H9 (cell line): ENCODE measurements around the gene RTP1. TPM values are rescaled to one million over a fixed set of nuclear protein-coding genes. Genes with fewer than 3 reads are reported as not detected.

ENCODE experiments used
- DNase-seq: peaks from one replicate; pipeline ENCODE4 v3.0.0-alpha.2; 2017
- H2AFZ ChIP-seq: one replicate; pipeline ENCODE4 v1.6.1; 2013; ENCODE audit warnings: mild to moderate bottlenecking, low read length, control low read depth, moderate library complexity
- H2AK5ac ChIP-seq: 2 replicates; pipeline ENCODE4 v1.6.1; 2013; ENCODE audit warnings: low read length, control low read depth, mixed read lengths; ENCODE audit not compliant: insufficient read length
- H2BK120ac ChIP-seq: one replicate; pipeline ENCODE4 v1.6.1; 2013; ENCODE audit warnings: low read depth, mild to moderate bottlenecking, low read length, control low read depth, inconsistent platforms; ENCODE audit not compliant: poor library complexity, severe bottlenecking
- H2BK12ac ChIP-seq: 2 replicates; pipeline ENCODE4 v1.6.1; 2013; ENCODE audit warnings: low read length, control low read depth, mixed read lengths, low read depth; ENCODE audit not compliant: insufficient read length
- H2BK15ac ChIP-seq: 2 replicates; pipeline ENCODE4 v1.6.1; 2013; ENCODE audit warnings: low read depth, low read length, control low read depth
- H2BK20ac ChIP-seq: one replicate; pipeline ENCODE4 v1.6.1; 2013; ENCODE audit warnings: low read depth, mild to moderate bottlenecking, low read length, control low read depth, inconsistent platforms; ENCODE audit not compliant: poor library complexity, severe bottlenecking
- H2BK5ac ChIP-seq: 2 replicates; pipeline ENCODE4 v1.6.1; 2013; ENCODE audit warnings: low read length, control low read depth, mixed read lengths; ENCODE audit not compliant: insufficient read length
- H3K14ac ChIP-seq: 2 replicates; pipeline ENCODE4 v1.6.1; 2013; ENCODE audit warnings: low read length, control low read depth; ENCODE audit not compliant: insufficient read depth
- H3K18ac ChIP-seq: 2 replicates; pipeline ENCODE4 v1.6.1; 2013; ENCODE audit warnings: low read depth, mild to moderate bottlenecking, mixed read lengths, low read length, control low read depth; ENCODE audit not compliant: insufficient read length
- H3K23ac ChIP-seq: 2 replicates; pipeline ENCODE4 v1.6.1; 2013; ENCODE audit warnings: low read length, control low read depth, mixed read lengths, low read depth; ENCODE audit not compliant: insufficient read length
- H3K23me2 ChIP-seq: 2 replicates; pipeline ENCODE4 v1.6.1; 2013; ENCODE audit warnings: low read depth, mild to moderate bottlenecking, mixed read lengths, low read length, control low read depth; ENCODE audit not compliant: insufficient read length, poor library complexity, severe bottlenecking
- H3K27ac ChIP-seq: 2 replicates; pipeline ENCODE4 v1.5.1; 2013; ENCODE audit warnings: low read length, control low read depth, mixed read lengths, low read depth; ENCODE audit not compliant: insufficient read length
- H3K27me3 ChIP-seq: 2 replicates; pipeline ENCODE4 v1.6.1; 2013; ENCODE audit warnings: low read length, control low read depth, inconsistent platforms; ENCODE audit not compliant: insufficient read depth
- H3K4ac ChIP-seq: 2 replicates; pipeline ENCODE4 v1.6.1; 2013; ENCODE audit warnings: low read depth, mild to moderate bottlenecking, control low read depth, inconsistent platforms, low read length, moderate library complexity
- H3K4me1 ChIP-seq: 2 replicates; pipeline ENCODE4 v1.6.1; 2013; ENCODE audit warnings: low read length, control low read depth, inconsistent platforms; ENCODE audit not compliant: insufficient read depth
- H3K4me2 ChIP-seq: 2 replicates; pipeline ENCODE4 v1.6.1; 2013; ENCODE audit warnings: low read length, control low read depth, mixed read lengths; ENCODE audit not compliant: insufficient read length, insufficient read depth
- H3K56ac ChIP-seq: 2 replicates; pipeline ENCODE4 v1.6.1; 2013; ENCODE audit warnings: low read depth, mild to moderate bottlenecking, mixed read lengths, low read length, control low read depth; ENCODE audit not compliant: insufficient read length
- H3K79me1 ChIP-seq: 2 replicates; pipeline ENCODE4 v1.6.1; 2013; ENCODE audit warnings: low read depth, mild to moderate bottlenecking, moderate library complexity, low read length, control low read depth, inconsistent platforms; ENCODE audit not compliant: insufficient read depth, poor library complexity, severe bottlenecking
- H3K79me2 ChIP-seq: 2 replicates; pipeline ENCODE4 v1.6.1; 2013; ENCODE audit warnings: low read length, control low read depth, inconsistent platforms; ENCODE audit not compliant: insufficient read depth
- H3K9ac ChIP-seq: 2 replicates; pipeline ENCODE4 v1.6.1; 2013; ENCODE audit warnings: low read length, control low read depth, mixed read lengths; ENCODE audit not compliant: insufficient read length; ENCODE audit errors: extremely low read depth
- H3K9me3 ChIP-seq: one replicate; pipeline ENCODE4 v1.6.1; 2013; ENCODE audit warnings: low read depth, low read length, inconsistent platforms; ENCODE audit not compliant: control insufficient read depth
- H3T11ph ChIP-seq: one replicate; pipeline ENCODE4 v1.6.1; 2013; ENCODE audit warnings: mild to moderate bottlenecking, low read length, control low read depth, inconsistent platforms
- H4K20me1 ChIP-seq: one replicate; pipeline ENCODE4 v1.6.1; 2013; ENCODE audit not compliant: control insufficient read depth, insufficient read length, insufficient read depth
- H4K5ac ChIP-seq: 2 replicates; pipeline ENCODE4 v1.6.1; 2013; ENCODE audit warnings: low read depth, mild to moderate bottlenecking, mixed read lengths, low read length, control low read depth; ENCODE audit not compliant: insufficient read length
- H4K8ac ChIP-seq: replicated peaks from 2 replicates; pipeline ENCODE4 v1.6.1; 2013; ENCODE audit warnings: low read length, control low read depth, mixed read lengths, low read depth; ENCODE audit not compliant: insufficient read length
- H4K91ac ChIP-seq: 2 replicates; pipeline ENCODE4 v1.6.1; 2013; ENCODE audit warnings: low read depth, mild to moderate bottlenecking, moderate library complexity, mixed read lengths, low read length, control low read depth; ENCODE audit not compliant: insufficient read length
- H3K27ac Mint-ChIP-seq, 3 experiments: 2 replicates in 2 of 3; 3 replicates in 1 of 3; pipeline ENCODE4 v1.8.0; 2020 to 2021; ENCODE audit warnings: mixed read lengths in 3 of 3, mild to moderate bottlenecking in 1 of 3, moderate library complexity in 1 of 3
- H3K27me3 Mint-ChIP-seq: 2 replicates; pipeline ENCODE4 v1.8.0; 2021; ENCODE audit warnings: low read depth, mild to moderate bottlenecking, moderate library complexity, mixed read lengths
- H3K36me3 Mint-ChIP-seq, 3 experiments: 2 replicates in 2 of 3; 3 replicates in 1 of 3; pipeline ENCODE4 v1.8.0; 2020 to 2021; ENCODE audit warnings: low read depth in 3 of 3, mixed read lengths in 3 of 3; ENCODE audit not compliant: insufficient read depth in 1 of 3
- H3K4me1 Mint-ChIP-seq, 2 experiments: 2 replicates each; pipeline ENCODE4 v1.8.0; 2020; ENCODE audit warnings: mixed read lengths in 2 of 2
- H3K4me3 Mint-ChIP-seq, 2 experiments: 2 replicates in 1 of 2; 3 replicates in 1 of 2; pipeline ENCODE4 v1.8.0; 2020 to 2021; ENCODE audit warnings: mild to moderate bottlenecking in 2 of 2, mixed read lengths in 2 of 2, moderate library complexity in 1 of 2
- H3K9me3 Mint-ChIP-seq, 2 experiments: 2 replicates in 1 of 2; 3 replicates in 1 of 2; pipeline ENCODE4 v1.8.0; 2020; ENCODE audit warnings: mild to moderate bottlenecking in 2 of 2, mixed read lengths in 2 of 2, moderate library complexity in 1 of 2
- whole genome bisulfite sequencing: extraction: QIAGEN DNeasy Blood & Tissue Kit; methylation state at CpG from one replicate; pipeline ENCODE4 v1.1.7; 2013; ENCODE audit warnings: missing lambda C conversion rate, low lambda C conversion rate, mixed read lengths; ENCODE audit not compliant: insufficient read length; ENCODE audit errors: extremely low coverage; 5-methylcytosine and 5-hydroxymethylcytosine counted together
- total RNA-seq: library from RNA; stranded (reverse); gene quantifications from 2 replicates; pipeline ENCODE4 v1.2.1, GENCODE V29; 2021
- TF ChIP-seq, protein P1 (sequence below): fragments of 200-600 bp; sonication (generic); conservative IDR thresholded peaks from 3 replicates; pipeline ENCODE4 v1.8.0; 2021; ENCODE audit warnings: antibody characterized with exemption, mild to moderate bottlenecking

The RTP1 gene
- total RNA-seq, 1 experiment from 2014 or later: 6.6 TPM

DNA sequence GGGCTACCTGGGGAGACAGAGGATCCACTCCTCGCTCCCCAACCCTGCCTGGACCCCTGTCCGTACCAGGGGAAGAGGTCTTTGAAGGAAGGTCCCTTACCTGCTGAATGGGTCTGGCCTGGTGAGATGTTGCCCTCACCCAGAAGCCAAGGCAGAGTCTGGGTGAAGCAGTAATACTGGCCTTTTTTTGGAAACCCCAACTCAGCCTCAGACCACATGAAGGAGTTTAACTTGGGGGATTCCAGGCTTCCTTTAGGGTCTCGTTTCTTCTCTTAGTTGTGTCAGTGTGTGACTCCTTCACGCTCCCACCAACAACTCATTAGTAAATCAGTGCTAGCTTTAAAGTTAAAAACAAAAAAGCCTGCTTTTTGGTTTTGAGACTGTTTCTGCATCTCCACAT, 45.6 kb downstream of the RTP1 start:
- no peaks in the 10 kb centered on the region for H4K20me1 ChIP-seq
- no peak overlapping the region for H2BK20ac ChIP-seq
- H4K91ac ChIP-seq: no peak overlapping the region
- no peak overlapping the region for H4K5ac ChIP-seq
- H3K23ac ChIP-seq: no peak overlapping the region
- H3K9ac ChIP-seq: no peak overlapping the region
- no peaks in the 10 kb centered on the region for H3K4me1 ChIP-seq
- WGBS: no CpG with 5 or more reads among the region's 4 CpGs
- Mint-ChIP-seq H3K27me3 (no peaks in the 10 kb centered on the region; the same call in 1 of the 2 replicates), H3K4me3 (no peak overlapping the region), H3K36me3 (no peaks in the 10 kb centered on the region; a peak in 2 of 7 replicates), H3K27ac (no peak overlapping the region), H3K9me3 (no peaks in the 10 kb centered on the region; a peak in 1 of 5 replicates), H3K4me1 (peaks cover 2 to 7% of the 10 kb centered on the region in 2 experiments; a peak in 2 of 4 replicates)
- H3K18ac ChIP-seq: no peak overlapping the region
- H2BK5ac ChIP-seq: no peak overlapping the region
- H3K79me2 ChIP-seq: no peaks in the 10 kb centered on the region
- no peak for DNase-seq
- H3K23me2 ChIP-seq: no peaks in the 10 kb centered on the region
- H3T11ph ChIP-seq: no peak overlapping the region
- H3K56ac ChIP-seq: no peak overlapping the region
- H2AFZ ChIP-seq: no peak overlapping the region
- H3K27me3 ChIP-seq: no peaks in the 10 kb centered on the region
- no peak overlapping the region for H3K4me2 ChIP-seq
- H2AK5ac ChIP-seq: no peak overlapping the region
- H4K8ac ChIP-seq: no peak overlapping the region
- TF ChIP-seq, protein P1, sequence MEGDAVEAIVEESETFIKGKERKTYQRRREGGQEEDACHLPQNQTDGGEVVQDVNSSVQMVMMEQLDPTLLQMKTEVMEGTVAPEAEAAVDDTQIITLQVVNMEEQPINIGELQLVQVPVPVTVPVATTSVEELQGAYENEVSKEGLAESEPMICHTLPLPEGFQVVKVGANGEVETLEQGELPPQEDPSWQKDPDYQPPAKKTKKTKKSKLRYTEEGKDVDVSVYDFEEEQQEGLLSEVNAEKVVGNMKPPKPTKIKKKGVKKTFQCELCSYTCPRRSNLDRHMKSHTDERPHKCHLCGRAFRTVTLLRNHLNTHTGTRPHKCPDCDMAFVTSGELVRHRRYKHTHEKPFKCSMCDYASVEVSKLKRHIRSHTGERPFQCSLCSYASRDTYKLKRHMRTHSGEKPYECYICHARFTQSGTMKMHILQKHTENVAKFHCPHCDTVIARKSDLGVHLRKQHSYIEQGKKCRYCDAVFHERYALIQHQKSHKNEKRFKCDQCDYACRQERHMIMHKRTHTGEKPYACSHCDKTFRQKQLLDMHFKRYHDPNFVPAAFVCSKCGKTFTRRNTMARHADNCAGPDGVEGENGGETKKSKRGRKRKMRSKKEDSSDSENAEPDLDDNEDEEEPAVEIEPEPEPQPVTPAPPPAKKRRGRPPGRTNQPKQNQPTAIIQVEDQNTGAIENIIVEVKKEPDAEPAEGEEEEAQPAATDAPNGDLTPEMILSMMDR: no peak
- no peak overlapping the region for H3K27ac ChIP-seq
- no peaks in the 10 kb centered on the region for H3K79me1 ChIP-seq
- no peak overlapping the region for H2BK12ac ChIP-seq
- no peak overlapping the region for H3K4ac ChIP-seq
- H2BK15ac ChIP-seq: no peak overlapping the region
- H2BK120ac ChIP-seq: no peak overlapping the region
- H3K9me3 ChIP-seq: no peaks in the 10 kb centered on the region
- H3K14ac ChIP-seq: no peak overlapping the region
